ENCODE results near the gene SERPINA12. TPM values are rescaled to one million over a fixed set of nuclear protein-coding genes. Genes with fewer than 3 reads are reported as not detected.
"Not testable (repeated sequence)": the region's sequence is repeated elsewhere in the genome, so short reads cannot be mapped to it uniquely, and the experiment has no call there.

The SERPINA12 gene
- total RNA-seq, 1 donor from 2014 or later: not detected

DNA sequence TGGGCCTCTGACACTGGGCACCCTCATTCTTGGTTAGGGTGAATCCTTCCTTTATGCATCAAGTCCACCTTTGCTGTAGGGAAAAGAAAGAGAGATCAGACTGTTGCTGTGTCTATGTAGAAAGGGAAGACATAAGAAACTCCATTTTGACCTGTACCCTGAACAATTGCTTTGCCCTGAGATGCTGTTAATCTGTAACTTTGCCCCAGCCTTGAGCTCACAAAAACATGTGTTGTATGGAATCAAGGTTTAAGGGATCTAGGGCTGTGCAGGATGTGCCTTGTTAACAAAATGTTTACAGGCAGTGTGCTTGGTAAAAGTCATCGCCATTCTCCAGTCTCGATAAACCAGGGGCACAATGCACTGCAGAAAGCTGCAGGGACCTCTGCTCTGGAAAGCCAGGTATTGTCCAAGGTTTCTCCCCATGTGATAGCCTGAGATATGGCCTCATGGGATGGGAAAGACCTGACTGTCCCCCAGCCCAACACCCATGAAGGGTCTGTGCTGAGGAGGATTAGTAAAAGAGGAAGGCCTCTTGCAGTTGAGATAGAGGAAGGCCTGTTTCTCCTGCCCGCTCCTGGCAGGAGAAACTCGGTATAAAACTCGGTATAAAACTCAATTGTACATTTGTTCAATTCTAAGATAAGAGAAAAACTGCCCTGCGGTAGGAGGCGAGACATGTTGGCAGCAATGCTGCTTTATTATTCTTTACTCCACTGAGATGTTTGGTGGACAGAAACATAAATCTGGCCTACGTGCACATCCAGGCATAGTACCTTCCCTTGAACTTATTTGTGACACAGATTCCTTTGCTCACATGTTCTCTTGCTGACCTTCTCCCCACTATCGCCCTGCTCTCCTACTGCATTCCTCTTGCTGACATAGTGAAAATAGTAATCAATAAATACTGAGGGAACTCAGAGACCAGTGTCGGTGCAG lies 26.9 kb downstream of the SERPINA12 start:
- not testable (repeated sequence) for H3K36me3 ChIP-seq (ENCODE audit: control insufficient read depth in 3 of 3, insufficient read depth in 3 of 3, low read length in 3 of 3); H3K4me1 ChIP-seq (ENCODE audit: control insufficient read depth in 3 of 3, insufficient read depth in 3 of 3, low read length in 3 of 3); H3K4me3 ChIP-seq (ENCODE audit: low read length in 3 of 3); H3K9ac ChIP-seq (ENCODE audit: low read depth in 1 of 3, low read length in 3 of 3); H3K27ac ChIP-seq (ENCODE audit: low read depth, low read length)
- Histone ChIP-seq H3K27me3 (ENCODE audit: control insufficient read depth in 3 of 3, insufficient read depth in 3 of 3, low read length in 3 of 3) (peaks cover 9 to 25% (median 19%) of the 10 kb centered on the region in 3 donors), H3K9me3 (ENCODE audit: control insufficient read depth in 3 of 3, low read length in 3 of 3) (peaks cover 4 to 12% (median 8%) of the 10 kb centered on the region in 3 donors)

GRCh38 chr14:94481468-94482131 lies 27.7 kb downstream of the SERPINA12 start:
- H3K36me3 ChIP-seq (ENCODE audit: control insufficient read depth in 3 of 3, insufficient read depth in 3 of 3, low read length in 3 of 3): no peaks in the 10 kb centered on the region
- H3K4me3 ChIP-seq (ENCODE audit: low read length in 3 of 3): no peak overlapping the region
- H3K4me1 ChIP-seq (ENCODE audit: control insufficient read depth in 3 of 3, insufficient read depth in 3 of 3, low read length in 3 of 3): peaks cover 0 to 8% (median 6%) of the 10 kb centered on the region in 3 donors
- peaks cover 4 to 17% (median 11%) of the 10 kb centered on the region in 3 donors for H3K27me3 ChIP-seq (ENCODE audit: control insufficient read depth in 3 of 3, insufficient read depth in 3 of 3, low read length in 3 of 3)
- H3K9ac ChIP-seq (ENCODE audit: low read depth in 1 of 3, low read length in 3 of 3): no peak overlapping the region
- no peak overlapping the region for H3K27ac ChIP-seq (ENCODE audit: low read depth, low read length)
- H3K9me3 ChIP-seq (ENCODE audit: control insufficient read depth in 3 of 3, low read length in 3 of 3): peaks cover 8 to 12% (median 8%) of the 10 kb centered on the region in 3 donors

- Histone ChIP-seq H3K4me1 (ENCODE audit: control insufficient read depth in 3 of 3, insufficient read depth in 3 of 3, low read length in 3 of 3) (no peaks in the 10 kb centered on the region), H3K9me3 (ENCODE audit: control insufficient read depth in 3 of 3, low read length in 3 of 3) (peaks cover 8 to 12% (median 11%) of the 10 kb centered on the region in 3 donors), H3K36me3 (ENCODE audit: control insufficient read depth in 3 of 3, insufficient read depth in 3 of 3, low read length in 3 of 3) (no peaks in the 10 kb centered on the region), H3K27ac (ENCODE audit: low read depth, low read length) (no peak overlapping the region), H3K4me3 (ENCODE audit: low read length in 3 of 3) (no peak overlapping the region), H3K9ac (ENCODE audit: low read depth in 1 of 3, low read length in 3 of 3) (no peak overlapping the region), H3K27me3 (ENCODE audit: control insufficient read depth in 3 of 3, insufficient read depth in 3 of 3, low read length in 3 of 3) (peaks cover under 1 to 10% (median 4%) of the 10 kb centered on the region in 3 donors)
These were observed 28.5 kb downstream of the SERPINA12 start for GRCh38 chr14:94480809-94481208.

GRCh38 chr14:94478420-94478819 lies 30.8 kb downstream of the SERPINA12 start:
- H3K4me1 ChIP-seq (ENCODE audit: control insufficient read depth in 3 of 3, insufficient read depth in 3 of 3, low read length in 3 of 3): no peaks in the 10 kb centered on the region
- H3K27me3 ChIP-seq (ENCODE audit: control insufficient read depth in 3 of 3, insufficient read depth in 3 of 3, low read length in 3 of 3): peaks cover 0 to 7% (median 0%) of the 10 kb centered on the region in 3 donors
- H3K27ac ChIP-seq (ENCODE audit: low read depth, low read length): no peak overlapping the region
- H3K9ac ChIP-seq (ENCODE audit: low read depth in 1 of 3, low read length in 3 of 3): no peak overlapping the region
- no peaks in the 10 kb centered on the region for H3K36me3 ChIP-seq (ENCODE audit: control insufficient read depth in 3 of 3, insufficient read depth in 3 of 3, low read length in 3 of 3)
- H3K4me3 ChIP-seq (ENCODE audit: low read length in 3 of 3): no peak overlapping the region
- H3K9me3 ChIP-seq (ENCODE audit: control insufficient read depth in 3 of 3, low read length in 3 of 3): peaks cover 8 to 12% (median 11%) of the 10 kb centered on the region in 3 donors

DNA sequence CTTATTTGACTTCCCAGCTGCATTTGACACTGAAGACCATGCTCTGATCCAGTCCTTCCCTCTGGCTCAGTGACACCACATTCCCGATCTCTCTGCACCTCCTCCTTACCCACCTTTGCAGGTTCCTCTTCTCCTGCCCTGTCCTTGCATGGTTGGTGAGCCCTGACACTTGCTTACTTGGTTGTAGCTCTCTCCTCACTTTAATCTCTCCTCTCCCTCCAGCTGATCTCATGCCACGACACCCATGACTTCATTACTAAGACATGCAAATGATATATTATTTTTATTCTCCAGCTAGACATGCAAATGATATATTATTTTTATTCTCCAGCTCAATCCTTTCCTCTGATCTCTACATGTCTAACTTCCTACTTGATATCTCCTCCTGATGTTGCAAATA lies 33.2 kb downstream of the SERPINA12 start, which contains the start of gene SERPINA9:
SERPINA9 (minus strand) TSS at position 175 of the 400 bp plus-strand sequence. CDS start 6,357 bp downstream, outside the sequence.
- Histone ChIP-seq H3K27me3 (ENCODE audit: control insufficient read depth in 3 of 3, insufficient read depth in 3 of 3, low read length in 3 of 3) (peaks cover 0 to 8% (median 4%) of the 10 kb centered on the region in 3 donors), H3K9ac (ENCODE audit: low read depth in 1 of 3, low read length in 3 of 3) (no peak within 1 kb of the TSS), H3K9me3 (ENCODE audit: control insufficient read depth in 3 of 3, low read length in 3 of 3) (peaks cover 8 to 12% (median 11%) of the 10 kb centered on the region in 3 donors), H3K36me3 (ENCODE audit: control insufficient read depth in 3 of 3, insufficient read depth in 3 of 3, low read length in 3 of 3) (no peaks in the 10 kb centered on the region), H3K4me3 (ENCODE audit: low read length in 3 of 3) (no peak within 1 kb of the TSS), H3K27ac (ENCODE audit: low read depth, low read length) (no peak within 1 kb of the TSS), H3K4me1 (ENCODE audit: control insufficient read depth in 3 of 3, insufficient read depth in 3 of 3, low read length in 3 of 3) (no peaks in the 10 kb centered on the region)

GRCh38 chr14:94474581-94475031 lies 34.7 kb downstream of the SERPINA12 start:
- H3K9ac ChIP-seq (ENCODE audit: low read depth in 1 of 3, low read length in 3 of 3): no peak overlapping the region
- H3K27me3 ChIP-seq (ENCODE audit: control insufficient read depth in 3 of 3, insufficient read depth in 3 of 3, low read length in 3 of 3): peaks cover 0 to 11% (median 4%) of the 10 kb centered on the region in 3 donors
- H3K4me1 ChIP-seq (ENCODE audit: control insufficient read depth in 3 of 3, insufficient read depth in 3 of 3, low read length in 3 of 3): no peaks in the 10 kb centered on the region
- H3K36me3 ChIP-seq (ENCODE audit: control insufficient read depth in 3 of 3, insufficient read depth in 3 of 3, low read length in 3 of 3): no peaks in the 10 kb centered on the region
- H3K27ac ChIP-seq (ENCODE audit: low read depth, low read length): no peak overlapping the region
- H3K9me3 ChIP-seq (ENCODE audit: control insufficient read depth in 3 of 3, low read length in 3 of 3): peaks cover 7 to 11% (median 8%) of the 10 kb centered on the region in 3 donors
- H3K4me3 ChIP-seq (ENCODE audit: low read length in 3 of 3): no peak overlapping the region

- Histone ChIP-seq H3K9ac (ENCODE audit: low read depth in 1 of 3, low read length in 3 of 3) (no peak overlapping the region), H3K9me3 (ENCODE audit: control insufficient read depth in 3 of 3, low read length in 3 of 3) (peaks cover 2 to 8% (median 6%) of the 10 kb centered on the region in 3 donors), H3K36me3 (ENCODE audit: control insufficient read depth in 3 of 3, insufficient read depth in 3 of 3, low read length in 3 of 3) (no peaks in the 10 kb centered on the region), H3K4me3 (ENCODE audit: low read length in 3 of 3) (no peak overlapping the region), H3K27ac (ENCODE audit: low read depth, low read length) (no peak overlapping the region), H3K27me3 (ENCODE audit: control insufficient read depth in 3 of 3, insufficient read depth in 3 of 3, low read length in 3 of 3) (peaks cover 0 to 11% (median 4%) of the 10 kb centered on the region in 3 donors), H3K4me1 (ENCODE audit: control insufficient read depth in 3 of 3, insufficient read depth in 3 of 3, low read length in 3 of 3) (no peaks in the 10 kb centered on the region)
These were observed 35.4 kb downstream of the SERPINA12 start for GRCh38 chr14:94473666-94474410.

DNA sequence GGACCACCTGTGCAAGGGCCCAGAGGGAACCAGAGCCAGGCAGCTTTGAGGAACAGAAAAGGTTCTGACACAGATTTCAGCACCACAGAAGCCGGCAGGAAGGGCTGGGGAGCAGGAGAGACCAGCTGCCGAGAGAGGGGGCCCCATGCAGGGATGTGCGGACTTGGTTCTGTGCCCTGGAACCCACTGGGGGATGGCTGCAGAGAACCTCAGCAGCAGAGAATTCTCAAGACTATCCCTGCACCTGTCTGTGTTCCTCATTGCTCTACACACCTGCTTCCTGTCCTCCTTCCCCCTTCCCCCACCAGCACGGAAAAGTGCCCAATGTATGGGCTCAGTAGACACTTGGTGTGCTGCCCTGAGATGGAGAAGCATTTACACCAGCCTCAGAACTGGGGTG lies 36.4 kb downstream of the SERPINA12 start:
- H3K4me1 ChIP-seq (ENCODE audit: control insufficient read depth in 3 of 3, insufficient read depth in 3 of 3, low read length in 3 of 3): no peaks in the 10 kb centered on the region
- no peaks in the 10 kb centered on the region for H3K36me3 ChIP-seq (ENCODE audit: control insufficient read depth in 3 of 3, insufficient read depth in 3 of 3, low read length in 3 of 3)
- H3K4me3 ChIP-seq (ENCODE audit: low read length in 3 of 3): no peak overlapping the region
- H3K9me3 ChIP-seq (ENCODE audit: control insufficient read depth in 3 of 3, low read length in 3 of 3): peaks cover 0 to 6% (median 2%) of the 10 kb centered on the region in 3 donors
- peaks cover 0 to 17% (median 4%) of the 10 kb centered on the region in 3 donors for H3K27me3 ChIP-seq (ENCODE audit: control insufficient read depth in 3 of 3, insufficient read depth in 3 of 3, low read length in 3 of 3)
- no peak overlapping the region for H3K9ac ChIP-seq (ENCODE audit: low read depth in 1 of 3, low read length in 3 of 3)
- H3K27ac ChIP-seq (ENCODE audit: low read depth, low read length): no peak overlapping the region

DNA sequence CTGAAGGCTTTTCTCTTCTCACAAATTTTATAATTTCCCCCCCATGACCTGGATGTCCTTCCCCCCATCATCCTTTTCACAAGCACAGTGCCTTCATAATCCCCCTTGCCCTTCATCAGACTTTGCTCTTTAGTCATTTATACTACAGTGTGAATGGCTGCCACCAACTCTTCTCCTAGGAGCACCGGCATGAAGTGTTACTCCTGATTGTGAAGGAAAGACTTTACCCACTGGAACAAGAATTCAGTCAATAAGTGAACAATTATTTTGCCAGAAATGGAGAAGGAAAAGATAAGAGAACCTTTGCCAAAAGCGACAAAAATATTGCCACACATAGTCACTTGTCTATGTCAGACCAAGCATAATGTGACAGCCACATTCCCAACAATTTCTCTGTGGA lies 38.2 kb downstream of the SERPINA12 start:
- H3K9ac ChIP-seq (ENCODE audit: low read depth in 1 of 3, low read length in 3 of 3): no peak overlapping the region
- no peaks in the 10 kb centered on the region for H3K36me3 ChIP-seq (ENCODE audit: control insufficient read depth in 3 of 3, insufficient read depth in 3 of 3, low read length in 3 of 3)
- no peaks in the 10 kb centered on the region for H3K9me3 ChIP-seq (ENCODE audit: control insufficient read depth in 3 of 3, low read length in 3 of 3)
- H3K4me3 ChIP-seq (ENCODE audit: low read length in 3 of 3): no peak overlapping the region
- H3K27me3 ChIP-seq (ENCODE audit: control insufficient read depth in 3 of 3, insufficient read depth in 3 of 3, low read length in 3 of 3): peaks cover 0 to 21% (median 4%) of the 10 kb centered on the region in 3 donors
- no peaks in the 10 kb centered on the region for H3K4me1 ChIP-seq (ENCODE audit: control insufficient read depth in 3 of 3, insufficient read depth in 3 of 3, low read length in 3 of 3)
- H3K27ac ChIP-seq (ENCODE audit: low read depth, low read length): no peak overlapping the region
